Activated CD4-positive, alpha-beta T cell treated with anti-CD3 and anti-CD28 coated beads, Interleukin-2, amount 10 ng/mL, durations not matched to agents 7 days and 5 days (primary cell): ENCODE measurements around the gene SEPHS2. TPM values are rescaled to one million over a fixed set of nuclear protein-coding genes. Genes with fewer than 3 reads are reported as not detected.
"Not testable (repeated sequence)": the region's sequence is repeated elsewhere in the genome, so short reads cannot be mapped to it uniquely, and the experiment has no call there.

Source experiments
- CTCF ChIA-PET: fragments of 350-600 bp; sonication (Branson Sonifier 250); formaldehyde crosslinking; loops from one replicate; lab custom pipeline; 2021; ENCODE audit warnings: antibody characterized with exemption; lab: Charles Lee
- POLR2A ChIA-PET: fragments of 350-600 bp; sonication (Branson Sonifier 250); formaldehyde crosslinking; loops from one replicate; lab custom pipeline; 2021; ENCODE audit warnings: antibody characterized with exemption; lab: Charles Lee
- DNase-seq: peaks from one replicate; pipeline ENCODE4 v3.0.0-alpha.2; 2020
- H3K27ac Mint-ChIP-seq: one replicate; pipeline ENCODE4 v1.8.0; 2021; ENCODE audit warnings: mild to moderate bottlenecking, moderate library complexity, mixed read lengths
- H3K27me3 Mint-ChIP-seq: one replicate; pipeline ENCODE4 v1.8.0; 2021; ENCODE audit warnings: mixed read lengths
- H3K36me3 Mint-ChIP-seq: one replicate; pipeline ENCODE4 v1.8.0; 2021; ENCODE audit warnings: low read depth, mixed read lengths
- H3K4me1 Mint-ChIP-seq: one replicate; pipeline ENCODE4 v1.8.0; 2021; ENCODE audit warnings: mixed read lengths
- H3K4me3 Mint-ChIP-seq: one replicate; pipeline ENCODE4 v1.8.0; 2021; ENCODE audit warnings: mild to moderate bottlenecking, moderate library complexity, mixed read lengths
- H3K9me3 Mint-ChIP-seq: one replicate; pipeline ENCODE4 v1.8.0; 2021; ENCODE audit warnings: mixed read lengths
- total RNA-seq, 2 experiments: library from RNA; stranded (reverse); gene quantifications; one replicate each; pipeline ENCODE4 v1.2.3, GENCODE V29; 2021

Gene SEPHS2
- total RNA-seq, 2 experiments from 2014 or later: 52.2 to 58.9 TPM

DNA sequence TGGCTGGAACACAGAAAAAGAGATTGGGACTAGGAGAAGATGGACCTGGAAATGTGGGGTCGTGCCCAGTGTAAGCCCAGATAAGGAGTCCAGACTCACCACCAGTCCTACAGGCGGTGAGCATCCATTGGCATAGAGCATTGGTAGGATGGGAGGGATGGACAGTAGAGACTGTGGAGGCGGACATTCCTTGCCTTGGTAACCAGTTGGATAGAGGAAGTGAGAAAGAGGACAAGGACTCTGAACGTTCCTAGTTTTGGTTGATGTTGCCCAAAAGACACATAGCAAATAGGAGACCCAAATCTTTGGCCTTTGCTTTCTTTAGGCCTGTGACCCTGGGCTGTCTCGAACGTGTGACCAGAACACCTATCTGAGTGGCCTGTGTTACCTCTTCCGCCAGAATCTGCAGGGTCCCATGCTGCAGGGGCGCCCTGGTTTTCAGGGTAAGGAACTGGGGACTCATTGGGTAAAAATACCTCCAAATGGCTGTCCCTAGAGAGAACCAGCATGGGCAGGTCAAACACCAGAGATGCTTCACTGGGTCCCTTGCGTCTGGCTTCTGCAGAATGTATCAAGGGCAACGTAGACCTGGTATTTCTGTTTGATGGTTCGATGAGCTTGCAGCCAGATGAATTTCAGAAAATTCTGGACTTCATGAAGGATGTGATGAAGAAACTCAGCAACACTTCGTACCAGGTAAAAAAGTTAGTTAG is 33.2 kb upstream of the SEPHS2 start:
- Mint-ChIP-seq H3K9me3 (no peaks in the 10 kb centered on the region), H3K4me1 (peaks cover 77% of the 10 kb centered on the region), H3K27ac (peak overlapping the region; percentile 71), H3K4me3 (no peak overlapping the region), H3K27me3 (no peaks in the 10 kb centered on the region), H3K36me3 (peaks cover 82% of the 10 kb centered on the region)
- DNase-seq: no peak
- POLR2A ChIA-PET: no interaction called here
- CTCF ChIA-PET: interaction anchor here (0.7 to 2.2 kb wide), 5 partner anchors 30 to 272 kb away, joined by 3 to 9 read pairs (median 4); partner anchors contain the start of genes DCTPP1 and SEPHS2

DNA sequence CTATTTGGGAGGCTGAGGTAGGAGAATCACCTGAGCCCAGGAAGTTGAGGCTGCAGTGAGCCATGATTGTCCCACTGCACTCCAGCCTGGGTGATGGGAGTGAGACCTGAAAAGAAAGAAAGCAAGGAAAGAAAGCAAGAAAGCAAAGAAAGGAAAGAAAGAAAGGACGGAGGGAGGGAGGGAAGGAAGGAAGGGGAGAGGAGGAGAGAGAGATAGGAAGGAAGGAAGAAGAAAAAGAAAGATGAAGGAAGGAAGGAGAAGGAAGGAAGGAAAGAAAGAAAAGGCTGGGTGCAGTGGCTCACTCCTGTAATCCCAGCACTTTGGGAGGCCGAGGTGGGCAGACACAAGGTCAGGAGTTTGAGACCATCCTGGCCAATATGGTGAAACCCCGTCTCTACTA is 32.1 kb upstream of the SEPHS2 start:
- H3K27ac Mint-ChIP-seq: peak overlapping the region; percentile 79
- H3K36me3 Mint-ChIP-seq: peaks cover 83% of the 10 kb centered on the region
- CTCF ChIA-PET: interaction anchor here (0.6 to 1.3 kb wide), 5 partner anchors 9 to 135 kb away, joined by 3 to 8 read pairs (median 4); partner anchors contain the start of gene DCTPP1
- DNase-seq, POLR2A ChIA-PET, H3K27me3 Mint-ChIP-seq, H3K9me3 Mint-ChIP-seq, H3K4me3 Mint-ChIP-seq: not testable (repeated sequence)
- peaks cover 69% of the 10 kb centered on the region for H3K4me1 Mint-ChIP-seq

DNA sequence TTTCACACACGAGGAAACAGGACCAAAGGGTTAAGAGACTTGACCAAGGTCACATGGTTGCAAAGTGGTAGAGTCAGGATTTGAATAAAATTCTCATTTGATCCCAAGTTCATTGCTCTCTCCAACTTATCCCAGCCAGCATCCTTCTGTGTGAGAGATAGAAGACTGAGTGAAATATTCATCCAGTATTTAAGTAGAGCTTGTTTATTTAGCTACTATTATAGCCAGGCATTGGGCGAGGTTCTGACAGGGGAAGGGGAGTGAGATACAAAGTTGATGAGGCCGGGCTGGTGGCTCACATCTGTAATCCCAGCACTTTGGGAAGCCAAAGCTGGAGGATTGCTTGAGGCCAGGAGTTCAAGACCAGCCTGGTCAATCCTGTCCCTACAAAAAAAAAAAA is 31.3 kb upstream of the SEPHS2 start:
- POLR2A ChIA-PET: no interaction called here
- peak overlapping the region; percentile 43 for H3K27ac Mint-ChIP-seq
- DNase-seq: no peak
- H3K9me3 Mint-ChIP-seq: no peaks in the 10 kb centered on the region
- CTCF ChIA-PET: interaction anchor here (0.6 to 1.3 kb wide), 7 partner anchors 9 to 363 kb away, joined by 3 to 8 read pairs (median 4); partner anchors contain the start of gene DCTPP1
- H3K36me3 Mint-ChIP-seq: peaks cover 80% of the 10 kb centered on the region
- no peak overlapping the region for H3K4me3 Mint-ChIP-seq
- H3K27me3 Mint-ChIP-seq: no peaks in the 10 kb centered on the region
- peaks cover 66% of the 10 kb centered on the region for H3K4me1 Mint-ChIP-seq

DNA sequence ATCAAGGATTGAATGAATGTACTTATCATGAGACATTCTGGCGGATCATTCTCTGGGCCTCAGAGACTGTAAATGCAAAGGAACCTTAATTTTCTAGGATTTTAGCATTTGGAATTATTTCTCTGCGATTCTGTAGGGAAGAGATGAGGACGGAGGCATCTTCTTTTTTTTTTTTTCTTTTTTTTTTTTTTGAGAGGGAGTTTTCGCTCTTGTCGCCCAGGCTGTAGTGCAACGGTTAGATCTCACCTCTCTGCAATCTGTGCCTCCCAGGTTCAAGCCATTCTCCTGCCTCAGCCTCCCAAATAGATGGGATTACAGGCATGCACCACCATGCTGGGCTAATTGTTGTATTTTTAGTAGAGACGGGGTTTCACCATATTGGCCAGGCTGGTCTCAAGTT is 29.0 kb upstream of the SEPHS2 start:
- peak overlapping the region; percentile 63 for H3K27ac Mint-ChIP-seq
- no peaks in the 10 kb centered on the region for H3K9me3 Mint-ChIP-seq
- H3K4me1 Mint-ChIP-seq: peaks cover 66% of the 10 kb centered on the region
- POLR2A ChIA-PET: no interaction called here
- H3K4me3 Mint-ChIP-seq: peak overlapping the region; percentile 99
- H3K27me3 Mint-ChIP-seq: no peaks in the 10 kb centered on the region
- H3K36me3 Mint-ChIP-seq: peaks cover 65% of the 10 kb centered on the region
- CTCF ChIA-PET: interaction anchor here (0.8 to 3.3 kb wide), 6 partner anchors 10 to 57 kb away, joined by 3 to 21 read pairs (median 5); partner anchors contain the start of gene DCTPP1
- DNase-seq: no peak

DNA sequence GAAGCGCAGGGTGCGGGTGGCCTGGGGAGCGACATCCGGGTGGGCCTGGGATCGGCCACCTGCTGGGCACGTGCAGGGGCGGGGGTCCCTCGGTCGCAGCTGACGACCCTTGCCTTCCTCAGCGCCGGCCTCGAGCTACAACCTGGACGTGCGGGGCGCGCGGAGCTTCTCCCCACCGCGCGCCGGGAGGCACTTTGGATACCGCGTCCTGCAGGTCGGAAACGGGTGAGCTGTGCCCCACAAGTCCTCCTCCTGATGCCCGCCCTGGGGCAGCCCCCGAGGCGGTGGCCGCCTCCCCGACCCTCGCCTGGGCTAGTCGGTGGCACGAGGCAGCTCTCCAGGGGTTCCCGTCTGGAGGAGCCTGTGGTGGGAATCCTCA is 28.4 kb upstream of the SEPHS2 start:
- H3K9me3 Mint-ChIP-seq: no peaks in the 10 kb centered on the region
- DNase-seq: no peak
- peak overlapping the region; percentile 99 for H3K4me3 Mint-ChIP-seq
- CTCF ChIA-PET: interaction anchor here (0.6 to 3.3 kb wide), 10 partner anchors 9 to 141 kb away, joined by 3 to 21 read pairs (median 4); partner anchors contain the start of genes DCTPP1 and ZNF688
- no peaks in the 10 kb centered on the region for H3K27me3 Mint-ChIP-seq
- POLR2A ChIA-PET: interaction anchor here (0.9 to 2.8 kb wide), 2 partner anchors 15 to 56 kb away, joined by 3 to 23 read pairs; no protein-coding TSS in a partner anchor
- peaks cover 62% of the 10 kb centered on the region for H3K36me3 Mint-ChIP-seq
- H3K27ac Mint-ChIP-seq: peak overlapping the region; percentile 92
- peaks cover 68% of the 10 kb centered on the region for H3K4me1 Mint-ChIP-seq

DNA sequence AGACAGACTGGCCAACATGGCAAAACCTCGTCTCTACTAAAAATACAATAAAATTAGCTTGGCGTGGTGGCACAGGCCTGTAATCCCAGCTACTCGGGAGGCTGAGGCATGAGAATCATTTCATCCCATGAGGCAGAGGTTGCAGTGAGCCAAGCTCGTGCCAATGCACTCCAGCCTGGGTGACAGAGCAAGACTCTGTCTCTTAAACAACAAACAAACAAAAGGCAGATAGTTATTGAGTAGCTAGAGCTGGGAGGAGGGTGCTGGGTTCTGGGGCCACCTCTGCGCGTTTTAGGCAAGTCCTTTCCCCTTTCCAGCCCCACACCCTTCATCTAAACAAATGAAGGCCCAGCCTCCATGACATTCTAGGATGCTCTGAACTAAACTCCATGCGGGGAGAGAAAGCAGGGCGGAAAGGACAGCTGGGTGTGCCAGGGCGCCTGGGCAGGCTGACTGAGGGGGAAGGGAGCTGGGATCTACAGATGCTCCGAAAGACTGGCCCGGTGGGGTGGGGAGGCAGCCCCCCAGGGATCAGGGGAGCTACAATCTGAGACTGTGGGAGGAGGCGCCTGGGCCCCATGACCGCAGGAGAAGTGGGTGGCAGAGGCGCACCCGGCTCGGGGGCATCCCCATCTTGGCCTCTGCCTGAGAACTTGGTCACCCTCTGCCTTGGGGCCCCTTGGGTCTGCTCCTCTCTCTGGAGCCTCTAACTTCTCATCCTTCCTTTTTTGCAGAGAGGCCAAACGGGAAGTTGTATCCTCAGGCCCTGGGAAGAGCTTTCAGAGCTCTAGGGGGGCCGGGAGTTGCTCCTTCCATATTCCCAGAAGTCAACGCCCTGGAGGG is 27.8 kb upstream of the SEPHS2 start:
- CTCF ChIA-PET: interaction anchor here (0.6 to 3.3 kb wide), 11 partner anchors 9 to 142 kb away, joined by 3 to 21 read pairs (median 4); partner anchors contain the start of genes DCTPP1 and ZNF688
- H3K27me3 Mint-ChIP-seq: no peaks in the 10 kb centered on the region
- peak overlapping the region; percentile 99 for H3K4me3 Mint-ChIP-seq
- H3K27ac Mint-ChIP-seq: peak overlapping the region; percentile 92
- POLR2A ChIA-PET: interaction anchor here (0.7 to 2.8 kb wide), 3 partner anchors 11 to 56 kb away, joined by 3 to 23 read pairs (median 3); no protein-coding TSS in a partner anchor
- H3K9me3 Mint-ChIP-seq: no peaks in the 10 kb centered on the region
- peaks cover 57% of the 10 kb centered on the region for H3K36me3 Mint-ChIP-seq
- peaks cover 63% of the 10 kb centered on the region for H3K4me1 Mint-ChIP-seq
- DNase-seq: peak; percentile 34

DNA sequence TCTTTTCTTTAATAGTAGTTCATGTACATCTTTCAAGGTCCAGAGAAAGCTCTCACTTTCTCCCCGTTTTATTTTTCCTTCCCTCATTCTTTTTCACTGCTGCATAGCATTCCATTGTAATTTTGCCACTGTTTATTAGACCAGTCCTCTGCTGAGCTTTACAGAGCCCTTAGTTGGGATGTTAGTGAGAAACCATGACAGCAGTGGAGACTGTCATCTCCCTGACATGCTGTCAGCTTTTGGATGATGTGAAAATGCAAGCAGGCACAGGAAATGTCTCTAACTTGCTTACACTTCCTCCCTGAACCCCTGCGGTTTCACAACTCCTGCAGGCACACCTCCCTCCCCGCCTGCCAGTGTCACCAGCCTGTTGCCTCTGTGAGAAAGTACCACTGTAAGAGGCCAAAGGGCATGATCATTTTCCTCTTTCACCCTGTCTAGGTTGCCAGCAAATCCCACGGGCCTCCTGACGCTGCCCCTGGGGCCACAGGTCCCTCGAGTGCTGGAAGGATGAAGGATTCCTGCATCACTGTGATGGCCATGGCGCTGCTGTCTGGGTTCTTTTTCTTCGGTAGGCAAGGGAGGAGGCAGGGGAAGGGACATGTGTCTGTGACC is 26.8 kb upstream of the SEPHS2 start, which contains the start of gene ITGAL:
ITGAL (plus strand) TSS at position 415 of the 615 bp plus-strand sequence; CDS start at position 511, 96 bp downstream.
- H3K4me1 Mint-ChIP-seq: peaks cover 61% of the 10 kb centered on the region
- CTCF ChIA-PET: interaction anchor here (0.9 to 3.3 kb wide), 5 partner anchors 15 to 624 kb away, joined by 3 to 21 read pairs (median 14); partner anchors contain the start of gene DCTPP1
- H3K36me3 Mint-ChIP-seq: peaks cover 49% of the 10 kb centered on the region

DNA sequence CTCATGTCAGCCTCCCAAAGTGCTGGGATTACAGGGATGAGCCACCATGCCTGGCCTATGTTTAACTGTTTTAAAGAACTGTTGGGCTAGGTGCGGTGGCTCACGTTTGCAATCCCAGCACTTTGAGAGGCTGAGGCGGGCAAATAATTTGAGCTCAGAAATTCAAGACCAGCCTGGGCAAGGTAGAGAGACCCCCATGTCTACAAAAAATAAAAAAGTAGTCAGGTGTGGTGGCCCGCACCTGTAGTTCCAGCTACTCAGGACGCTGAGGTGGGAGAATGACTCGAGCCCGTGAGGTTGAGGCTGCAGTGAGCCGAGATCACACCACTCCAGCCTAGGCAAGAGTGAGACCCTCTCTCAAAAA is 24.9 kb upstream of the SEPHS2 start:
- H3K4me3 Mint-ChIP-seq: no peak overlapping the region
- no peaks in the 10 kb centered on the region for H3K9me3 Mint-ChIP-seq
- no peak for DNase-seq
- peaks cover 33% of the 10 kb centered on the region for H3K36me3 Mint-ChIP-seq
- H3K27ac Mint-ChIP-seq: peak overlapping the region; percentile 92
- peaks cover 57% of the 10 kb centered on the region for H3K4me1 Mint-ChIP-seq
- POLR2A ChIA-PET: interaction anchor here (0.7 kb wide), 2 partner anchors 12 to 14 kb away, joined by 3 read pairs; no protein-coding TSS in a partner anchor
- CTCF ChIA-PET: interaction anchor here (1.7 to 3.6 kb wide), 3 partner anchors 12 to 145 kb away, joined by 5 to 25 read pairs (median 5); partner anchors contain the start of gene DCTPP1
- no peaks in the 10 kb centered on the region for H3K27me3 Mint-ChIP-seq

More for the DNA sequence above, 26.8 kb upstream of the SEPHS2 start, which contains the start of gene ITGAL:
- POLR2A ChIA-PET: interaction anchor here (0.7 to 2.8 kb wide), 6 partner anchors 14 to 287 kb away, joined by 3 to 23 read pairs (median 3); partner anchors contain the start of genes DCTPP1, ZNF689 and ZNF764
- Mint-ChIP-seq H3K27ac (peak within 1 kb of the TSS; percentile 92), H3K4me3 (peak within 1 kb of the TSS; percentile 99), H3K27me3 (no peaks in the 10 kb centered on the region), H3K9me3 (no peaks in the 10 kb centered on the region)
- DNase-seq: peak; percentile 93

DNA sequence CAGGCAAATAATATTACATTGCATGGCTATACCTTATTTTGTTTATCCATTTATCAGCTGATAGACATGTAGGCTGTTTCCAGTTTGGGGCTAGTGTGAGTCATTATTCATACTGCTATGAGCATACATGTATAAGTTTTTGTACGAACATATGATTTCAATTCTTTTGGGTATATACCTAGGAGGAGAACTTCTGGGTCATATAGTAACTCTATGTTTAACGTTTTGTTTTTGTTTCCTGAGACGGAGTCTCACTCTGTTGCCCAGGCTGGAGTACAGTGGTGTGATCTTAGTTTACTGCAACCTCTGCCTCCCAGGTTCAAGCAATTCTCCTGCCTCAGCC is 24.5 kb upstream of the SEPHS2 start:
- no peaks in the 10 kb centered on the region for H3K9me3 Mint-ChIP-seq
- H3K27me3 Mint-ChIP-seq: no peaks in the 10 kb centered on the region
- no peak overlapping the region for H3K4me3 Mint-ChIP-seq
- POLR2A ChIA-PET: interaction anchor here (0.7 kb wide), 2 partner anchors 12 to 13 kb away, joined by 3 read pairs; no protein-coding TSS in a partner anchor
- peaks cover 28% of the 10 kb centered on the region for H3K36me3 Mint-ChIP-seq
- H3K27ac Mint-ChIP-seq: peak overlapping the region; percentile 92
- DNase-seq: no peak
- peaks cover 57% of the 10 kb centered on the region for H3K4me1 Mint-ChIP-seq
- CTCF ChIA-PET: interaction anchor here (1.7 to 3.6 kb wide), 3 partner anchors 12 to 145 kb away, joined by 5 to 25 read pairs (median 5); partner anchors contain the start of gene DCTPP1

DNA sequence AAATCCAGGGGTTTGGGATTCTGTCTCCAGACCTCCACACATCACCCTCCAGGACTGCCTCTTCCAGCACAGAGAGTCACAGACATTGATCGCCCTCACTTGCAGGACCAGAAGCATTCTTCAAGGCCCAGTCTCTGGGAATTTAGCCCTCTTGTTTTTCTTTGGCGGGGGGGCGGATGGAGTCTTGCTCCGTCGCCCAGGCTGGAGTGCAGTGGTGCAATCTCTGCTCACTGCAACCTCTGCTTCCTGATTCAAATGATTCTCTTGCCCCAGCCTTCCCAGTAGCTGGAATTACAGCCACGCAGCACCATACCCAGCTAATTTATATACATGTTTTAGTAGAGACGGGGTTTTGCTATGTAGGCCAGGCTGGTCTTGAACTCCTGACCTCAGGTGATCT is 18.4 kb upstream of the SEPHS2 start:
- H3K27me3 Mint-ChIP-seq: no peaks in the 10 kb centered on the region
- H3K36me3 Mint-ChIP-seq: peaks cover 5% of the 10 kb centered on the region
- no peak for DNase-seq
- H3K9me3 Mint-ChIP-seq: peaks cover 2% of the 10 kb centered on the region
- ChIA-PET CTCF (interaction anchor here (1.2 to 1.5 kb wide), 3 partner anchors 10 to 34 kb away, joined by 4 to 6 read pairs (median 4); partner anchors contain the start of gene DCTPP1), POLR2A (no interaction called here)
- H3K4me3 Mint-ChIP-seq: no peak overlapping the region
- H3K27ac Mint-ChIP-seq: peak overlapping the region; percentile 20
- peaks cover 57% of the 10 kb centered on the region for H3K4me1 Mint-ChIP-seq

DNA sequence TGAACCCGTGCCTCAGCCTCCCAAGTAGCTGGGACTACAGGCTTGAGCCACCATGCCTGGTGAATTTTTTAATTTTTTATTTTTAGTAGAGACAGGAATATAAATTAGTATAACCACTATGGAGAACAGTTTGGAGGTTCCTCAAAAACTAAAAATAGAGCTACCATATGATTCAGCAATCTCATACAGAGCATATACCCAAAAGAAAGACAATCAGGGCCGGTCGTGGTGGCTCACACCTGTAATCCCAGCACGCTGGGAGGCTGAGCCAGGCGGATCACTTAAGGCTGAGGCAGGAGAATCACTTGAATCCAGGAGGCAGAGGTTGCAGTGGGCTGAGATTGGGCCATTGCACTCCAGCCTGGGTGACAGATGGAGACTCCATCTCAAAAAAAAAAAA is 15.8 kb upstream of the SEPHS2 start:
- H3K27me3 Mint-ChIP-seq, H3K9me3 Mint-ChIP-seq, H3K36me3 Mint-ChIP-seq, POLR2A ChIA-PET, DNase-seq, H3K4me3 Mint-ChIP-seq: not testable (repeated sequence)
- CTCF ChIA-PET: interaction anchor here (1.2 to 5.9 kb wide), 4 partner anchors 8 to 32 kb away, joined by 3 to 35 read pairs (median 15); partner anchors contain the start of gene DCTPP1
- Mint-ChIP-seq H3K4me1 (peaks cover 72% of the 10 kb centered on the region), H3K27ac (peak overlapping the region; percentile 71)
